Suprapubic skin (tissue), 4 donors: ENCODE results near the gene YARS2. TPM values are rescaled to one million over a fixed set of nuclear protein-coding genes. Genes with fewer than 3 reads are reported as not detected.

Experiments used
- DNase-seq, 2 donors: peaks; one replicate each; pipeline ENCODE4 v3.0.0-alpha.2; 2019; ENCODE audit warnings: low spot score in 2 of 2
- H3K27ac ChIP-seq: fragments of 200-600 bp; sonication (generic); one replicate; pipeline ENCODE4 v1.5.1; 2019
- H3K27me3 ChIP-seq: fragments of 200-600 bp; sonication (generic); one replicate; pipeline ENCODE4 v1.5.1; 2019
- H3K36me3 ChIP-seq: fragments of 200-600 bp; sonication (generic); one replicate; pipeline ENCODE4 v1.5.1; 2019
- H3K4me1 ChIP-seq: fragments of 200-600 bp; sonication (generic); one replicate; pipeline ENCODE4 v1.5.1; 2019
- H3K4me3 ChIP-seq: fragments of 200-600 bp; sonication (generic); one replicate; pipeline ENCODE4 v1.5.1; 2019; ENCODE audit warnings: mild to moderate bottlenecking
- H3K9me3 ChIP-seq: fragments of 200-600 bp; sonication (generic); one replicate; pipeline ENCODE4 v1.5.1; 2019
- CTCF ChIP-seq, 2 donors: fragments of 200-600 bp in 1 of 2; fragments of 450-650 bp in 1 of 2; sonication (generic) in 1 of 2; IDR thresholded peaks; one replicate each; pipeline ENCODE4 v1.5.1; 2016 to 2019; ENCODE audit warnings: antibody characterized with exemption in 2 of 2, mild to moderate bottlenecking in 1 of 2, moderate library complexity in 1 of 2
- EP300 ChIP-seq: sonication (generic); formaldehyde crosslinking; IDR thresholded peaks from one replicate; pipeline ENCODE4 v1.6.1; 2017; ENCODE audit warnings: antibody characterized with exemption
- POLR2A ChIP-seq, 2 donors: fragments of 450-650 bp; IDR thresholded peaks; one replicate each; pipeline ENCODE4 v1.6.1; 2017; ENCODE audit warnings: antibody characterized with exemption in 2 of 2, mild to moderate bottlenecking in 2 of 2, moderate library complexity in 2 of 2
- POLR2AphosphoS5 ChIP-seq, 3 donors: sonication (generic); formaldehyde crosslinking; IDR thresholded peaks; one replicate each; pipeline ENCODE4 v1.6.1; 2017; ENCODE audit warnings: antibody characterized with exemption in 3 of 3
- WGBS: methylation state at CpG from one replicate; pipeline ENCODE4 v1.1.5; 2018; 5-methylcytosine and 5-hydroxymethylcytosine counted together
- total RNA-seq, 4 donors: library from RNA; depleted of rRNA; stranded (reverse); fragments of >200 nt; gene quantifications; one replicate each; pipeline ENCODE4 v1.1.0, GENCODE V29; 2016

YARS2 gene
- total RNA-seq, 4 donors from 2014 or later: 17.1 to 26.5 (median 23.1) TPM

GRCh38 chr12:32768518-32768917 lies 12.8 kb upstream of the YARS2 start:
- DNase-seq: no peak
- Histone ChIP-seq H3K36me3 (no peaks in the 10 kb centered on the region), H3K4me1 (no peaks in the 10 kb centered on the region), H3K4me3 (no peak overlapping the region), H3K27me3 (no peaks in the 10 kb centered on the region), H3K9me3 (no peaks in the 10 kb centered on the region), H3K27ac (no peak overlapping the region)
- WGBS: 76% methylated on average over 4 of the region's 4 CpGs
- TF ChIP-seq EP300 (no peak), POLR2AphosphoS5 (IDR thresholded peaks at IDR 0.05) (no peak), CTCF (IDR thresholded peaks at IDR 0.05) (no peak), POLR2A (IDR thresholded peaks at IDR 0.05) (no peak)

- no peak for DNase-seq
- TF ChIP-seq POLR2AphosphoS5 (IDR thresholded peaks at IDR 0.05): no peak
- TF ChIP-seq CTCF (IDR thresholded peaks at IDR 0.05): no peak
- TF ChIP-seq EP300: no peak
- TF ChIP-seq POLR2A (IDR thresholded peaks at IDR 0.05): no peak
- Histone ChIP-seq H3K27ac (no peak overlapping the region), H3K4me1 (no peaks in the 10 kb centered on the region), H3K36me3 (no peaks in the 10 kb centered on the region), H3K27me3 (no peaks in the 10 kb centered on the region), H3K4me3 (no peak overlapping the region), H3K9me3 (no peaks in the 10 kb centered on the region)
- WGBS: 71% methylated on average over 4 of the region's 4 CpGs
Observed at GRCh38 chr12:32765906-32766305, 10.2 kb upstream of the YARS2 start.

GRCh38 chr12:32761716-32762115 lies 6.0 kb upstream of the YARS2 start:
- Histone ChIP-seq H3K27ac (no peak overlapping the region), H3K27me3 (no peaks in the 10 kb centered on the region), H3K36me3 (no peaks in the 10 kb centered on the region), H3K4me3 (no peak overlapping the region), H3K9me3 (no peaks in the 10 kb centered on the region), H3K4me1 (no peaks in the 10 kb centered on the region)
- 39% methylated on average over 1 of the region's 1 CpG for WGBS
- DNase-seq: no peak
- TF ChIP-seq EP300 (no peak), POLR2A (IDR thresholded peaks at IDR 0.05) (no peak), CTCF (IDR thresholded peaks at IDR 0.05) (no peak), POLR2AphosphoS5 (IDR thresholded peaks at IDR 0.05) (no peak)

- DNase-seq: no peak
- Histone ChIP-seq H3K36me3 (peaks cover 12% of the 10 kb centered on the region), H3K9me3 (no peaks in the 10 kb centered on the region), H3K4me3 (no peak overlapping the region), H3K4me1 (peaks cover 18% of the 10 kb centered on the region), H3K27me3 (no peaks in the 10 kb centered on the region), H3K27ac (no peak overlapping the region)
- 89% methylated on average over 3 of the region's 3 CpGs for WGBS
- no peak for TF ChIP-seq POLR2A (IDR thresholded peaks at IDR 0.05)
- TF ChIP-seq POLR2AphosphoS5 (IDR thresholded peaks at IDR 0.05): no peak
- TF ChIP-seq EP300: no peak
- no peak for TF ChIP-seq CTCF (IDR thresholded peaks at IDR 0.05)
Observed at GRCh38 chr12:32757157-32757556, 1.5 kb upstream of the YARS2 start.

- Histone ChIP-seq H3K27me3 (no peaks in the 10 kb centered on the region), H3K36me3 (peaks cover 16% of the 10 kb centered on the region), H3K4me3 (peak overlapping the region; percentile 92), H3K27ac (no peak overlapping the region), H3K4me1 (peaks cover 18% of the 10 kb centered on the region), H3K9me3 (no peaks in the 10 kb centered on the region)
- TF ChIP-seq POLR2A (IDR thresholded peaks at IDR 0.05) (no peak), EP300 (no peak), CTCF (IDR thresholded peaks at IDR 0.05) (no peak), POLR2AphosphoS5 (IDR thresholded peaks at IDR 0.05) (no peak)
- no peak for DNase-seq
- 29% methylated on average over 8 of the region's 8 CpGs for WGBS
Observed at GRCh38 chr12:32756476-32757066, 874 bp upstream of the YARS2 start.
